Stimulated activated CD4-positive, alpha-beta T cell treated with anti-CD3 and anti-CD28 coated beads, Interleukin-1b, Interleukin-23, amount 100 ng/mL, for 4 hours (primary cell): ENCODE measurements around the gene SLC30A7.
A peak's percentile ranks its signal among the peaks of the same experiment; 100 is the strongest.
"Not testable (repeated sequence)": the region's sequence is repeated elsewhere in the genome, so short reads cannot be mapped to it uniquely, and the experiment has no call there.

Experiments used
- DNase-seq, 2 donors: peaks; one replicate each; pipeline ENCODE4 v3.0.0-alpha.2; 2020; ENCODE audit warnings: low read depth in 2 of 2

The SLC30A7 gene

DNA sequence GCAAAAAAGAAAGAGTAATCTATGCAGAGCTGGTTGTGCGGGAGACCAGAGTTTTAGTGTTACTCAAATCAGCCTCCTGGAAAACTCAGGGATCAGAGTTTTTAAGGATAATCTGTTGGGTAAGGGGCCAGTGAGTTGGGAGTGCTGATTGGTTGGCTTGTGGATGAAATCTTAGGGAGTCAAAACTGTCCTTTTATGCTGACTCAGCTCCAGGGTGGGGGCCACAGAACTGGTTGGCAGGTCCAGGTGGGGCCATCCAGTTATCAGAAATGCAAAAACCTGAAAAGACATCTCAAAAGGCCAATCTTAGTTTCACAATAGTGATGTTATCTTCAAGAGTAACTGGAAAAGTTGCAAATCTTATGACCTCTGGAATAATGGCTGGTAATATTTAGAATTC is 4.5 kb upstream of the SLC30A7 start:
- no peak for DNase-seq

GRCh38 chr1:100892554-100892953 is 3.3 kb upstream of the SLC30A7 start:
- no peak for DNase-seq

- no peak for DNase-seq
Measured at GRCh38 chr1:100893718-100894117, 2.2 kb upstream of the SLC30A7 start.

- DNase-seq = peak; percentile 22 to 52
Measured at GRCh38 chr1:100894603-100895539, 1.0 kb upstream of the SLC30A7 start, which contains the start of gene EXTL2. TSS of gene EXTL2 (minus strand) at chr1:100894842. CDS start at chr1:100888757, 6,085 bp downstream.

DNA sequence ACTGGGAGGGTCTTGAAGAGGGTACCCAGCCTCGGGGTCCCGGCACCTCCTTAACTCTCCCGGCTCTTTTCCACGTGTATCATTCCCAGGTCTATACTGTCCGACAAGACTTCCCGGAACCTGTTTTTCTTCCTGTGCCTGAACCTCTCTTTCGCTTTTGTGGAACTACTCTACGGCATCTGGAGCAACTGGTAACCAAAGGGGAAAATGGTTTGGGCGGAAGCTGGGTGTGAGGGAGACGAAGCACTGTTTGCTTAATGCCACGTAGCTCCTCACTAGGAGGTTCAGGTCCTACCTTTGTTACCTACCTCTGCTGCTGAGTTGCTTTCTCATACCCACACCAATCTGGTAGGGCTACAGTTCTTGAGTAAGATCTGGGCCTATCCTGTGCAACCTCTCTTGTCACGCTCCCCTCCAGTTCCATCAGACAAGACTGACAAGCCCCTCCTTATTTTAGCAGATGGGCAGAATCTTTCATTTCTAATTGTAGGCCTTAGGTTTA is 642 bp downstream of the SLC30A7 start:
- DNase-seq = peak; percentile 22 to 40

GRCh38 chr1:100902365-100902764 is 6.5 kb downstream of the SLC30A7 start:
- no peak for DNase-seq

- no peak for DNase-seq
Measured at GRCh38 chr1:100903777-100904176, 7.9 kb downstream of the SLC30A7 start.

- no peak for DNase-seq
Measured at GRCh38 chr1:100904528-100904927, 8.6 kb downstream of the SLC30A7 start.

- DNase-seq = no peak
Measured at GRCh38 chr1:100905181-100905580, 9.3 kb downstream of the SLC30A7 start.

DNA sequence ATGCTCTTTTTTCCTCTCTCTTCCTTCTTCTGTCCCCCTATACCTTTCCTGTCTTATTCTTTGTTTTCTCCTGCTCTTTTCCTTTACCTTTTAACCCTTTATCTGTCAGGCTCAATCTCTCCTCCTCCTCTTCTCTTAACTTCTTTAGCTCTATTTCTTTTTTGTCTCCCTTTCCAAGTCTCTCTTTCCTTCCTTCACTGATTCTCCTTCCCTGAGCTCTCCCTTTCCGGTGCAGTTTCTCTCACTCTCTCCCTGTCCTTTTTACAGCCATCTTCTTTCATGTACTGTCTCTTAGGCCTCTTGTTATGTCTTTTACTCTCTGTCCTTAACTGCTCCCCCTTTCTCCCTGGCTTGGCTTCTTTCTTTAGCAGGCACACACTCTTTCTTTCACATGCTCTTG is 12.0 kb downstream of the SLC30A7 start:
- no peak for DNase-seq

GRCh38 chr1:100909018-100909417 is 13.1 kb downstream of the SLC30A7 start:
- no peak for DNase-seq

DNA sequence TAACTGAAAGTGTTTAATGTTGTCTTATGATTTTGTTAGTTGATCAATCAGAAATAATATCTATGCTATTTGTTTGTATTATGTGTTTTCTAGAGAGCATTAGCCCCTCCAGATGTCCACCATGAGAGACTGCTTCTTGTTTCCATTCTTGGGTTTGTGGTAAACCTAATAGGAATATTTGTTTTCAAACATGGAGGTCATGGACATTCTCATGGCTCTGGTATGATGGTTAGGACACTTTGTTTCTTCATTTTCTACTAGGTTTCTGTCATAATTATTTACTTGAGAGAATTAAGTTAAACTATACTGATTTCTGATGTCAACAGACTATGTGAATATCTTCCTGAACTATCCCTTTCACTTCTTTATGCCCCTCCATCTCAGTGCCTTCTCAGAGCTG is 16.1 kb downstream of the SLC30A7 start:
- no peak for DNase-seq

DNA sequence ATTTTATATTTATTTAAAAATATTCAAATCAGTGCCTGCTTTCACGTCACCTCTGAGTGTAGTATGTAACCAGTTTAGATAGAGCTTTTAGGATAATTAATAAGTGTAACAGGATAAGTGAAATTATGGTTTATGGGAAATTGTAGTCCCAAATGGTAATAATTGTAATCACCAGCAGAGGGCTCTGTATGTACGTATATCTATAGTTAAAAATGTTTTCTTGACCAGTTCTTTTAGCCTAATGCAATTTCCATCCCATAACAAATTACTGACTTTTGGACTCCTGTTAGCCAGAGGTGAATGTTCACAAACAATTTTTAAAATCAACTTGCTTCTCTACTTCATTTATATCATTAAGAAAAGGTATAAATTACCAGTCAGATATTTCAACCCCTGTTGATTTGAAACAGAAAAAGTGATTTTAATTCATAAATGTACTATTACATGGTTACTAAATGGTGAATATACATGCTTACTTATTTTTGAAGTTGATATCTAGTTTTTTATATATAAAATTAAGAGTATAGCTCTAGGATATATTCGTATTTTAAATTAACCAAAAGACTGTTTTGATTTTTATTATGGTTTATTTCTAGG is 25.3 kb downstream of the SLC30A7 start:
- DNase-seq = no peak

- no peak for DNase-seq
Measured at GRCh38 chr1:100924212-100924611, 28.3 kb downstream of the SLC30A7 start.

- DNase-seq = no peak
Measured at GRCh38 chr1:100924991-100925390, 29.1 kb downstream of the SLC30A7 start.

DNA sequence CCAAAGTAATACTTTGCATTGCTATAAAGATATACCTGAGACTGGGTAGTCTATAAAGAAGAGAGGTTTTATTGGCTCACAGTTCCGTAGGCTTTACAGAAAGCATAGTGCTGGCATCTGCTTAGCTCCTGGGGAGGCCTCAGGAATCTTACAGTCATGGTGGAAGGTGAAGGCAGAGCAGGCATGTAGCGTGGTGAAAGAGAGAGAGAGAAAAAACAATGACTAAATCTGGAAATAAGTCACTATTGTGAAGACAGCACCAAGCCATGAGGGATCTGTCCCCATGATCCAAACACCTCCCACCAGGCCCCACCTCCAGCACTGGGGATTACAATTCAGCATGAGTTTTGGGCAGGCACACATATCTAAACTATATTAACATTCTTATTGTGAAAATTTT is 30.4 kb downstream of the SLC30A7 start:
- no peak for DNase-seq

GRCh38 chr1:100927276-100927675 is 31.4 kb downstream of the SLC30A7 start:
- no peak for DNase-seq

GRCh38 chr1:100928128-100928527 is 32.2 kb downstream of the SLC30A7 start:
- no peak for DNase-seq

- DNase-seq = no peak
Measured at GRCh38 chr1:100930494-100930893, 34.6 kb downstream of the SLC30A7 start.

- no peak for DNase-seq
Measured at GRCh38 chr1:100931716-100932115, 35.8 kb downstream of the SLC30A7 start.

DNA sequence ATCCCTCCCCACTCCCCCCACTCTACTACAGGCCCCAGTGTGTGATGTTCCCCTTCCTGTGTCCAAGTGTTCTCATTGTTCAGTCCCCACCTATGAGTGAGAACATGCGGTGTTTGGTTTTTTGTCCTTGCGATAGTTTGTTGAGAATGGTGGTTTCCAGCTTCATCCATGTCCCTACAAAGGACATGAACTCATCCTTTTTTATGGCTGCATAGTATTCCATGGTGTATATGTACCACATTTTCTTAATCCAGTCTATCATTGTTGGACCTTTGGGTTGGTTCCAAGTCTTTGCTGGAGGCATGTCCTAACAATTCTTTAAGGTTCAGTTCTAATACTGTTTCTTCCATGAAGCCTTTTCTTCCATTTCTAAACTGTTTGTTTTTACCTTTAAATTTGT is 37.7 kb downstream of the SLC30A7 start:
- not testable (repeated sequence) for DNase-seq

GRCh38 chr1:100936194-100936967 is 40.5 kb downstream of the SLC30A7 start:
- DNase-seq = no peak
